GM18517 (cell line): ENCODE data around the gene OTUD3.
"Not testable (repeated sequence)": the region's sequence is repeated elsewhere in the genome, so short reads cannot be mapped to it uniquely, and the experiment has no call there.

Source experiments
- ATAC-seq: cut with Tn5 transposase; IDR thresholded peaks from one replicate; pipeline ENCODE4 v1.9.1; 2021; ENCODE audit warnings: mild to moderate bottlenecking, moderate library complexity; ENCODE audit not compliant: unreplicated experiment

The OTUD3 gene

DNA sequence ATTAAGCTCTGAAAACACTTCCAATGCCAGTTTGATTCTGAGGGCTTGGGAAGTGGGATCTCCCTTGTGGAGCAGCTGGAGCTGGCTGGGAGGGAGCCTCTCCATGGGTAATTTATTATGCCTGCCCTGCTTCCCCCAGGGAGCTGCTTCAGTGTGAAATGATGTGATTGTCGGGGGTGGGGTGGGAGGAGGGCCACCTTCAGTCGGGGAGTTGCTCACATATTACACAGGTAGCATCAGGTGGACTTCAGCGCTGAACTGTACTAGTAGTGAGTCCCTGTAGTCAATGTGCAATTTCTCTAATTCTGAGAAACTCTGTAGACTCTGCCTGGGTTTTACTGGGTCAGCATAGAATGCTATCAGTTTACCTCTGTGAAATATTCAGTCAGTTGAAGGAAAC lies 28.5 kb downstream of the OTUD3 start:
- ATAC-seq: no peak

DNA sequence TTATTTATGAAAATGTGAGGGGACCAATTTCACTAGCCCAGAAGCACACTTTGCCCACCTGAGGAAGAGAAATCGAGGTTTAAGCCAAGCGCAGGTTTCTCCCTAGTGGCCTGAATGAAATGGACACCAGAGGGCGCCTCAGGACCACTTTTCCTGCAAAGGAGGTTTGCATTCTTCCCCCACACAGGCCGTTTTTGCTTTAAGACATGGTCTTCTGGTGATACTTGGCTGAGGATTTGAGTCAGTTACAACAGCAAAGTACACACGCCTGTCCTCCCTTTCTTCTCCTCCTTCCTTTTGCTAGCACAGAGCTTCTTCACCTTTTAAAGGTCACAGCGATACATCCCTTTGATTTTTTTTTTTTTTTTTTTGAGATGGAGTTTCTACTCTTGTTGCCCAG lies 35.9 kb downstream of the OTUD3 start:
- no peak for ATAC-seq

GRCh38 chr1:19920132-19920710 lies 38.0 kb downstream of the OTUD3 start:
- no peak for ATAC-seq

DNA sequence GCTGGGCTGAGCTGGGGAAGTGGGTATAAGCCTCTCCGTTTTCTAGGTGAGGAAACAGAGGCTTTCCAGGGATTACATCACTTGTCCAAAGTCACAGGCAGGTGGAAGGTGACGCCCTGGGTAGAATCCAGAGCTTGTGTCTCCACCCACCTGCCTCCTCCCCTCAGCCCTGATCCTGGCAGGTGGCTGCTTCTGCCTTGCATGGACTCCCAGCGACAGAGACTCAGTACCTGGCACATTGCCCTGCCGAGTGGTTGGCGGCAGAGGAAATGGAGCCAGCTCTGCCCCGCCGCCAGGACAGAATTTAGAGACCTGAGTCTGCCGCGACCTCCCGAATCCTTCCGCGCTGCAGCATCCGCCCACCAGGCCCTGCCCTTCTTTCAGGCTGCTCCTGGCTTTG lies 39.1 kb downstream of the OTUD3 start:
- no peak for ATAC-seq

GRCh38 chr1:19922015-19922688 lies 40.0 kb downstream of the OTUD3 start:
- no peak for ATAC-seq

DNA sequence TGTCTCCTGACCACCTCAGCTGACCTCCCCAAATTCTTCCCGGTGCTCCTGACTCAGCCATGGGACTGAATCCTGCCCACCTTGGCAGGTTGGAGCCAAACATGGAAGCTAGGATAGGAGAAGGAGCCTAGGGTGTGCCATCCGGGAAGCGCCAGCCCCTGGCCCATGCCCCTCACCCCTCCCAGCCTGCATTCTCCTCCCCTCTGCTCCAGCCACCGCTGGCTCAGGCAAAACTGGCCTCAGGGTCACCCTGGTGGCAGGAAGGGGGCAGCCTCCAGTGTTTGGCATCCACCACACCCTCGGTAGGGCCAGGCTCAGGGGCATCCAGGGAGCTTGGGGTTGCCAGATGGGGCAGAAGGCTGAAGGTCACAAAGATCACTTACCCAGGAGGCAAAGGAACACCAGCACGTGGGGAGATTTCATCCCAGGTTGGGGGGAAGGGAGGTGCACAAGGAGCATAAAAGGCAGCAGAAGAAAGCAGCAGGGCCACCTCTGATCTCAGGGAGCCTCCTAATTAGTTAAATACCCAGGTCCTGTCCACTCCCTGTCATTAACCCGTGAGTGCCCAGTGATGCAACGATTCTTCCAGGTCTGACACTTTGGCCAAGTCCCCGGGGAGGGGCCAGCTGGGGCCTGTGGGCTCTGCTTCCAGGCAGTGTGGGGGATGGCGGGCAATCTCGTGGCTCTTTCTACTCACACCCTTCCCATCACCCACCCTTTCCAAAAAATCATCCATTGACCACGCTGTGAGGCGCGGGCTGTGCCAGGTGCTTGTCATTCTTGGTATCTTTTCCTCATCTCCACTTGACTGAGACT lies 41.1 kb downstream of the OTUD3 start, which contains the start of gene PLA2G2E:
PLA2G2E (minus strand) TSS at position 481 of the 816 bp plus-strand sequence; CDS start at position 423, 58 bp downstream.
- no peak for ATAC-seq

- ATAC-seq: no peak
These were observed 41.8 kb downstream of the OTUD3 start for GRCh38 chr1:19923953-19924346.

- no peak for ATAC-seq
These were observed 43.3 kb downstream of the OTUD3 start for GRCh38 chr1:19925342-19926070.

- no peak for ATAC-seq
These were observed 44.3 kb downstream of the OTUD3 start for GRCh38 chr1:19926296-19927129.

DNA sequence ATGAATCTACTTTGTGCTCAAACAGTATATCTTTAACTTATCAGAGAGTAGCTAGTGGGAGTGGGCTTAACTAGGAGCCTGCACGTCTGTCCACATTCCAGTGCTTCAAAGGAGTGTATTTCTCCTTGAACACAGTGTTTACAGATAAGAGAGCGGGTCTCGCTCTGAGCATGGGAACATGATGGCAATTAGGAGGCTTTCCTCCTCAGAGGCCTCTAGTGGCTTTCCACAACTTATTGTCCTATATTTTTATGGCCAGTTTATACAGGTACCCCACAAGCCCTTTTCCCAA lies 44.9 kb downstream of the OTUD3 start:
- not testable (repeated sequence) for ATAC-seq

GRCh38 chr1:19932866-19933265 lies 50.7 kb downstream of the OTUD3 start:
- no peak for ATAC-seq

DNA sequence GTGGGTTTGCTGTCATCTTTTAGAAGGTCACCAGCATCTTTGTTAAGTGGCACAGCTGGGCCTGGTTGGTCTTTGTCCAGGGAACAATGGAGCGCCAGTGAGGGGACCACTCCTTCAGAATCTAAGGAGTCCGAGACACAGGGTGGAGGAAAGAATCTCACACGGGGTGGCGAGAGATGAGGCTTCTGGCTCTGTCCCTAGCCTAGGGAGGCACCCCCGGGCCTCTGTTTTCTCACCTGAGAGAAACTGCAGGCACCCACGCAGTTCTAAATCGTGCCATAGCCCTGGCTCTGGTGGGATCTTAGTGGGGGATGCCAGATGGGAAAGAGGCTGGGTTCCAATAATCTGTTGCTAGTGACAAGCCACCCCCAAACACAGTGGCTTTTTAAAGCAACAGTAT lies 52.1 kb downstream of the OTUD3 start:
- ATAC-seq: no peak

DNA sequence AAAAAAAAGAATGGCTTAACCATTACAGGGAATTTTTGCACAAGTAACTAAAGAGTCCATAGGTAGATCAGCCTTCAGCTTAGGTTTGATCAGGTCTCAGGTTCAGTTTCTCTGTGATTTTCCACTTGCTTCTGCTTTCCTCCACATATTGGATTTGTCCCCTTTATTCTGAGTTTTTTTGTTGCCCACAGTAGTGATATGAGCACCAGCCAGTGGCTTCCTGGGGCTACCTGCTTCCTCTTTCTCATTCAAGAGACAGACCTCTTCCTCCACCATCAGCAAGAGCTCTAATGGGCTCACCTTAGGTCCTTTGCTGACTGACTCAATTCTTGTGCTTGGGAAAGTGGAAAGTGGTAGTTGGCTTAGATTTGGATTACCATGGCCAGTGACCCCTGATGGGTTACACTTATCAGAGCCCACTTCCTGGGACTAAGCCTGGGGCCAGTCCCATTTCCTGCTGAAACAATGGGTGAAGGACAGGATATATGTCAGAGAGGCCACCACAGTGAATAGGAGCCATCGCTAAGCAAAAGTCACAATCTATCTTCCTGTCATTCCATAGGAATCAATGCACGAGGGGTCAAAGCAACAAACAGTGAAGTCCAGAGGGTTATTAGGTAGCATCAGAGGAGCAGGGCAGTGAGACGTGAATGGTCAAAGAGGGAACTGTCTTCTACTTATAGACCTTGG lies 54.0 kb downstream of the OTUD3 start:
- no peak for ATAC-seq

- no peak for ATAC-seq
These were observed 56.3 kb downstream of the OTUD3 start for GRCh38 chr1:19938472-19938871.

- no peak for ATAC-seq
These were observed 58.5 kb downstream of the OTUD3 start for GRCh38 chr1:19940486-19941205.

DNA sequence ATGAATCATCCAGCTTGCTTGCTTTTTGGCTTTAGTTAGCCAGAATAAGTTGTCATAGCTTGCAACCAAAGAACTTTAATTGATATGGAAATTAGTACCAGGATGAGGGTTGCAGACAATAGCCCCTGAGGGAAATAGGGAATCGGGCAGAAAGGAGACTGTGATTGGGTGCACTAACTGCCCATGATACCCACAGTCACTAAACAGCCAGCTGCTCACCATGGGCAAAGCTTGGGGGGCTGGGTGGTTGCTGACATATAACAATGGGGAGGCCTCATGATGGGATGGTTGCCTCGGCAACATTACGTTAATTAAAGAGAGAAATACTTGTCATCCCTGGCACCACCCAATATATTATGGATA lies 59.0 kb downstream of the OTUD3 start:
- ATAC-seq: no peak

DNA sequence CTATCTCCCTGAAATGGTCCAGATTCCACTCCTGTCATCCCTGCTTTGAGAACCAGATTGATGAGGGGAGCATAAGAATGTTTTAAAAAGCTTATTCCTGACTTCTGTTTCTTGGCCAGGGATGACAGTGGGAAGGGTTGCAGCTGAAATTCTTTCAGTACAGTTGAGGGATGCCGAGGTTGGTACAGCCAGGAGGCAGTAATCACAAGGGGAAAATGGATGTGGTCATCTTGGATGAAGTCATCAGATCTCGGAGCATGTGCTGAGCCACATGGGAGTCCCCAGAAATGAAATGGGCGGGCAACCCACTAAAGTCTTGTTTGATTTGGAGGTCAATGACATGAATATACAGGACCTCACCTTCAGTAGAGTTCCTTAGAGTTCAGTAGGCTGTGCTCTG lies 59.9 kb downstream of the OTUD3 start:
- ATAC-seq: no peak

DNA sequence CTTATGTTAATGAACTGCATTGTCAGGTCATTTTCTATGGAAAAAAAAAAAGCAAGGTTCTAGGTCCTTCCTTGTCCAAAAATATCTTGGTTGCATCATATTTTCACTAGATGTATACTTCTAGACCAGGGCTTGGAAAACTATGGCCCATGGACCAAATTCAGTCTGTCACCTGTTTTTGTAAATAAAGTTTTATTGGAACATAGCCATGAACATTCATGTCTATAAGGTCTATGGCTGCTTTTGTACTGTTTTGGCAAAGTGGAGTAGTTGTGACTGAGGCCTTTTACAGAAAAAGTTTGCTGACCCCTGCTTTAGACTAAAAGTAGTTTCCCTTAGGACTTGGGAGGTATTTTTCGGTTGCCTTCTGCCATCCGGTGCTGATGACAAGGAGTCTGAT lies 60.5 kb downstream of the OTUD3 start:
- ATAC-seq: no peak

DNA sequence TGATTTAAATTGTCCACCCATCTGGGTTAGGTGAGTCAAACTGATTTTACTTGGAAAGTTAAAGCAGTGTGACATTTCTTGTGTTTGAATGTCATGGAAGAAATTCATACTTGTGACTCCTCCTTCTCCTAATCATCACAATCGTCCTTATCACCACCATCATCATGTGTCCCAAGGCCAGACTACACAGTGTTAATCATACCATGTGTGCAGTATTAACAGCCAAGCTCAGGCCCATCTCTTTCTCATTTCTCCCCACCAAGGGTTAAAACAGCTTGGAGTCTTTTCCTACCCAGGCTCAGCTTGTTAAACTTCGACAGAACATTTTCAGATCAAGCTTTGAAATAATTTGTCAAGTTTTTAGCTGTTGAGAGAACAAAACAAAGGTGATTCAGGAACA lies 63.7 kb downstream of the OTUD3 start:
- ATAC-seq: no peak
